GM03348 (cell line): ENCODE data around the gene BORCS5.
A peak's percentile ranks its signal among the peaks of the same experiment; 100 is the strongest.
"Not testable (repeated sequence)": the region's sequence is repeated elsewhere in the genome, so short reads cannot be mapped to it uniquely, and the experiment has no call there.

Experiments
- DNase-seq: peaks from one replicate; pipeline ENCODE4 v3.0.0; 2012; ENCODE audit warnings: low spot score

BORCS5 gene

DNA sequence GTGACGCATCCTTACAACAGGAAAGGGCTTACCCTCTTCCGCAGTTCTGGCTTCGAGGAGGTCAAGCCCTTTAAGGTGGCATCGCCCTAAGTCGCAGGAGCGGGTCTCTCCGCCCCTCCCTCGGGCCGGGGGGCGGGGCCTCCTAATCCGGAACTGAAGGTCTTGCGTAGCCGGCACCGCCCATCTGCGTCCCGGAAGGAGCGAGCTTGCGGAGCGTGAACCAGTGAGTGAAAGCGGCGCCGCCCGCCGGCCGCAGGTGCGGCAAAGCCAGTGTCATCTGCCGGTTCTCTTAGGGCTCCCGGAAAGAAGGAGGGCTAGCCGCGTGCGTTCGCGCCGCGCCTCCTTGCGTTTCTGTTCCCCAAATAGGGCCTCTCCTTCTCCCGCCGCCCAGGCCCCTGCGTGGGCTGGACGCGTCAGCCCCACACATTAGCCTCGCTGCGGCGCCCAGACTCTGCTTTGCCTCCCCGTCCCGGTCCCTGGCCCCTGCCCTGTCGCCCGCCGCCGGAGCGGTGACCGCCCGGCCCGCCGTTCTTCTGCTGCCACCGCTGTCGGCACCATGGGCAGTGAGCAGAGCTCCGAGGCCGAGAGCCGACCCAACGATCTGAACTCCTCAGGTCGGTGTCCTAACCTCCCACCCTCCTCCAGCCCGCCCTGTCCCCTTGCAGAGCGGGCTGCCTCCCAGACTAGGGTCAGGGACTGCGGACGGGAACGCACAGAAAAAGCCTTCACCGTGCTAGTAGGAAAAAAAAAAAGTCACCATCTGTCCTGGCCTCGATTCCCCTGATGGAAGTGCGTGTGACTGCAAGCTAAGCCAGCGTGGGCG is at the start of gene BORCS5:
Gene BORCS5 (plus strand): TSS at position 183 of the 823 bp plus-strand sequence. CDS start 374 bp downstream, at position 557.
- DNase-seq, result peak; percentile 97

DNA sequence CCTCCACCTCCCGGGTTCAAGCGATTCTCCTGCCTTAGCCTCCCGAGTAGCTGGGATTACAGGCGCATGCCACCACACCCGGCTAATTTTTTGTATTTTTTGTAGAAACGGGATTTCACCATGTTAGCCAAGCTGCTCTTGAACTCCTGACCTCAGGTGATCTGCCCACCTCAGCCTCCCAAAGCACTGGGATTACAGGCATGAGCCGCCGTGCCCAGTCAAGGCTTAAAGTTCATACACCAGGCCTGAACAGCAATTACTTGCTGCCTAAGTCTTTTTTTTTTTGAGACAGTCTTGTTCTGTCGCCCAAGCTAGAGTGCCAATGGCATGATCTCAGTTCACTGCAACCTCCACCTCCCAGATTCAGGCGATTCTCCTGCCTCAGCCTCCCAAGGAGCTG is 46.2 kb upstream of the BORCS5 start:
- not testable (repeated sequence) for DNase-seq

DNA sequence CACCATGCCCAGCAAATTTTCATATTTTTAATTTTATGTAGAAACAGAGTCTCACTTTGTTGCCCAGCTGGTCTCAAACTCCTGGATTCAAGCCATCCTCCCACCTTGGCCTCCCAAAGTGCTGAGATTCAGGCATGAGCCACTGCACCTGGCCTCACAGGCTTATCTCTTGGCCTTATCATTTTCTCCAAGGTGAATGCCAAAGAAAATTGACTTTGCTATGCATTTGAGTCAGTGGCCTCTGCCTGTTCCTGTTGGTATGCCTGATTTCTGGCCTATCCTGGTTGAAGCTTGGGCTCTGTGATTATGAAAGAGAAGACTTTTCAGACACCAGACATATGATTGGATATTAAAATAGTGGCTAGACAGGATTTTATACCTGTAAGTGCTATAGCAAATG is 41.0 kb upstream of the BORCS5 start:
- no peak for DNase-seq

DNA sequence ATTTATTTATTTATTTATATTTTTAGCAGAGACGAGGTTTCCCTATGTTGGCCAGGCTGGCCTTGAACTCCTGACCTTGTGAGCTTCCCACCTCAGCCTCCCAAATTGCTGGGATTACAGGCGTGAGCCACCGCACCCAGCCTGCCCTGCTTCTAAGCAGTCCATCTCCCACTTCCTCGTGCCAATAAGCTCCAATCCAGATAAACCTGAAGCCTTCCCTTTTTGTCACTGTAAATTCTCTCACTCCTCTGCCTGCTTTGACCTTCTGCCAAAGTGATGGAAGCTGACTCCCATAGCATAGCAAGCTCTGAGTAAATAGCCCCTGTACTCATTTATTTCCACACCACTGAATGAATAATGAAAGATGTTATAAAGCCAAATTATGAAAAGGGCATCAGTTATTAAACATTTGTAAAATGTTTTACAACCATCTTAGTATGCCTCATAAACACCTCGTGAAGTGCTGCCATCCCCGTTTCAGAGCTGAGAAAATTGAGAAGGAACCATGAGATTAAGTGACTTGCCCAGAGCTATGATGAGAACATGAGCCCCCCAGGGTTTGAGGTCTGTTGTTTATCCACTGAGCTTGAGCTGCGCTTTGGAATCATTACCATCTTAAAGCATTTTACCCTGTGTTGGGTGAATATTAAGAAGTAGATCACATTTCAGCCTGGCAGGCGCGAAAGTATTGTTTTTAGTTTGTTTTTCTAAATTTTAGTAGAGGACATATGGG is 37.3 kb upstream of the BORCS5 start:
- DNase-seq, result no peak

DNA sequence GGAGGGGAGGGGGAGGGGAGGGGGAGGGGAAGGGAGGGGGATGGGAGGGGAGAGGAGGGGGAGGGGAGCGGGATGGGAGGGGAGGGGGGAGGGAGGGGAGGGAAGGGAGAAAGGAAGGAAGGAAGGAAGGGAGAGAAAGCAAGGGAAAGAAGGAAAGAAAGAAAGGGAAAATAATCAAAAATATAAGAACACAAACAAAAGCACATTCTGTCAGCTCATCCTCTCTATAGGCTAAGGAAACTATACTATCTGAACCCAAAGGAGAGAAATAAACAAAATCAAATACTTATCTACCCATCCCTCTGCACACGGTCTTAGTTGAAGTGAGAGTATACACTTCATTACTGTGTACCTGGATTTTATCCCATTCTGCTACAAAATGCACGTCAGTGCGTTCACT is 33.8 kb upstream of the BORCS5 start:
- no peak for DNase-seq

DNA sequence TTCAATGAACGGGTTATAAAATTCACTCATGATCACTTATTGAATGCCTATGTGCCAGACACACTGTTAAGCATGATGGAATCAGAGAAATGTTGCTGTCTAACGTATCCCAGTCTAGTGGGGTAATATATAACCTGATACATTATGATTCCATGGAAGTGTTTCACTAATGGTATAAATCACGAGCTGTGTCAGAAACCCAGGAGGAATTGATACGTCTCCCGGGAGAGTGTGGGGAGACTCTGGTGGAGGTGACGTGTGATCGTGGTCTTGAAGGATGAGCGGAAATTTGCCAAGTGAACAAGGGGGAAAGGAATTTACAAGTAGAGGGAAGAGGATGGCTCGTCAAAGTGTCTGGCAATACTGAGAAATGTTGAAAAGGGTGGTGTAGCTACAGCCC is 33.3 kb upstream of the BORCS5 start:
- no peak for DNase-seq

DNA sequence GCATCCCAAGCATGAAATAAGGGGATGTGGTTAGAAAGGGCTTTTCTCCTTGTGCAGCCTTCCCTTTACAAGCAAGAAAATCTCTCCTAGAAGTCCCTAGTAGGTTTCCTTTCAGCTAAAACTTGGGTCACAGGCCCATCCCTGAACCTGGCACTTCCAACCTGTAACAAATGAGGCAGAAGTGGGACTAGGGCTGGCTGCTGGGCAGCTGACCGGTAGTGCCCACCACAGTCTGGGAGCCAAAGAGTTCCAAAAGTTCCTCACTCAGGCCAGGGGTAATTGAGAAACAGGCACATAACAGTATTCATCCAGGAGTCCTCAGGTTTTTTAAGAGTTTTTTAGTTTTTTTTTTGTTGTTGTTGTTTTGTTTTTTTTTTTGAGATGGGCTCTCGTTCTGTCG is 30.6 kb upstream of the BORCS5 start:
- DNase-seq, result no peak

DNA sequence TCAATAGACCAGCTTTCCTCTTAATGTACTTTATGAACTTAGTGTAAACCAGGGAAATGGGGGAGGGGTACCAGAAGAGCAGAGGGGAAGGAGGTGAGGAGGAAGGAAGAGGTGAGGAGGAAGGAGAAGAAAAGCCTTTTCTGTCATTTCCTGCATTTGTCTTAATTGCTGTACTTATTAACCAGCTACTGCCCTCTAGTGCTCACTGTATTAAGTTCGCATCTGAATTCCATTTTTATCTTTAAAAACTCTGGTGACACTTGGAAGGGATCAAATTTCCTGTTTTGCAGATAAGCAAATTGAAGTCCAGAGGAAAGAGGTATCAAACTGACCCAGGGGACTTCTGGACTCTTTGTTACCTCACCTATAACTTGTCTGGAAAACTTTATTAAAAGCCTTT is 29.1 kb upstream of the BORCS5 start:
- peak; percentile 70 for DNase-seq

DNA sequence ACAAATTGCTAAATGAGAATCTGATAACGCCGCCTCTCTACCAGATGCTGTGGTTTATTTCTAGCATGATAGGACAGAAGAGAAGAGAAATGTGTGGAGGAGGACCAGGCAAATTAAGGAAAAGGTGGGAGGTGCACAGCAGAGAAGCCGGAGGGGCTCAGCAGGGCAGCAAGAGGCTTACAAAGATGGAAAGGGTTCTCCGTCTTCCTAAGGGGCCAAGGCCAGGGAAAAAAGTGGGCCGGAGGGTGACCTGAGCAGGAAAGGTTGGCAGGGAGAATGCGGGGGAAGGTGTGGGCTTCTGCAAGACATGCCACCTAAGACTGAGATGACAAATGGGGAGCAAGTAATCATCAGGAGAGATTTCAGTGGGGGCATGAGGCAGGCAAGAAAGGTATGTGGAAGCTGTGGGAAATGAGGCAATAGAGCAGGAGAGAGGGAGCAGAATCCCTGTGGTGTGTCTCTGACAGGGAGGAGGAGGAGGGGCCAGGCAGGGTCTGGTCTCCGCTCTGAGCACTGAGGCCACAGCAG is 25.6 kb upstream of the BORCS5 start:
- DNase-seq, result no peak

DNA sequence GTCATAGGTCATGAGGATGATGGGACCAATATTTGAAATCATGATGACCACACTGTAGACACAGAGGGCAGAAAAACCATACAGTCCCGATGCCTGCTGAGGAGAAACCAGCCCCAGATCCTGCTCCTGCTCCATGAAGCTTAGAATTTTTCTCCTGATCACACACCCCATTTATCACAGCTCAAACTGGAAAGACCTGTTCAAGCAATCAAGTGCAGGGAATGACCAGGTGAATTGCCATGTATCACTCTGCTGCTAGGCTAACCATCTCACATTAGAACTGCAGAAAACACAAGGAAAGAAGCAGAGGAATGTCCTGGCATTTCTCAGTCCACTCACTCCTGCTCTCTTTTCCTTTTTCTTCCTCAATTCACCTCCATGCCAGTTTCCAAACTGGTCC is 25.0 kb upstream of the BORCS5 start:
- no peak for DNase-seq

DNA sequence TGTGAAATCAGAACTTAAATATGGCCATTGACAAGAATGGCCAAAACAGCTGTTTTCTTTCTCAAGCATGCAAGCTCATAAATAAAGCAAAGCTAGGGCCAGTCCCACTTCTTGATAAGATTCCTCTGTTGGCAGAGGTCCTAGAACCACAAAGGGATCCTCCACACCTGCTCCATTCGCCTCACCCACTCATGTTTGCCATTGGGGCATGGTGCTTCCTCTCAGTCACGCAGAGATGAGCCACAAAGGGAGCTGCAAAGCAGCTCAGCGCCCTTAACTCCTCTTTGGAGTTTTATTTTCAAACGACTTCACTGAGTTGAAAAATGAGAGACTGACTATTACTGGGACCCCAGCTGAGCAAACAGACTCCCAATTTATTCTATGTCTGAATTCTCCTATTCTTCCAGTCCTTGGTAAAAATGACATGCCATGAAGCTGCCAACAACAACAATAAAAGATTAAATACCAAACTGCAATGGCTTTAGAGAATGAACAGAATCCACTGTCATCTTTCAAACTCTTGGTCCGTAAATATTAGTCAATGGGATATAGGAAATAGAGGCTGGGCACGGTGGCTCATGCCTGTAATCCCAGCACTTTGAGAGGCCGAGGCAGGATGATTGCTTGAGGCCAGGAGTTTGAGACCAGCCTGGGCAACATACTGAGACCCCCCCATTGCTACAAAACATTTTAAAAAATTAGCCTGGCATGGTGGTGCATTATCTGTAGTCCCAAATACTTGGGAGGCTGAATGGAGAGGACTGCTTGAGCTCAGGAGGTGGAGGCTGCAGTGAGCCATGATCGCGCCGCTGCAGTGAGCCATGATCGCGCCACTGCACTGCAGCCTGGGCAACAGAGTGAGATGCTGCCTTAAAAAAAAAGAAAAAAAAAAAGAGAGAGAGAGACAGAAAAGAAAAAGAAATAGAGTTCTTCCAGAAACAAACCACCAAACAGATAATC is 23.2 kb upstream of the BORCS5 start:
- DNase-seq, result no peak

DNA sequence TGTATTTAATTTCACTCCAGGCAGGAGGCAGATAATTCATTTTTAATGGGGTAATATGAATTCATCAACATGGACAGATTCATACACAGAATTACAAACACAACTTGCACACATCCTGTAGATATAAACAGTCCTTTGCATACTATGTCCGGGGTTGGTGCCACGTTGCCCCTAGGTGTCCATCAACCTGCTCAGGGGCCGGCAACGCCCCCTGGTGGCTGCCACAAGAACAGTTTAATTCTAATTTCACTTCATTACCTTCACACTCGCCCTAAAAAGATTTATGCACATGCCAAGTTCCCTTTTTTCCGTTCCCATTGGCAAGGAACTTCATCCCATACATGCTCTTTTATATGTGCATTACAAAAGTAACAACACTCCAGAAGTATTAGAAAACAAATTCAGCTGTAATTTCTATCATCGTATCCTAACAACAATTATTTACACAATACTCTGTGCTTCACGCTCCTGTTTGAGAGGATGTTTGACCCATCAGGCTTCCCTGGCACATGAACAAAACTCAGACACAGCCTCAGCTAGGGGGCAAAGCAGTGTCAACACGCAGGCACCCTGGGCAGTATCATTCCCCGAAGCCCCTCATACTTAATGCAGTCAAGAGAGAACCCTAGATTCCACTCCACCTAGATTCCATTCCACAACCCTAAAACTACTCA is 22.4 kb upstream of the BORCS5 start:
- DNase-seq, result peak; percentile 83

DNA sequence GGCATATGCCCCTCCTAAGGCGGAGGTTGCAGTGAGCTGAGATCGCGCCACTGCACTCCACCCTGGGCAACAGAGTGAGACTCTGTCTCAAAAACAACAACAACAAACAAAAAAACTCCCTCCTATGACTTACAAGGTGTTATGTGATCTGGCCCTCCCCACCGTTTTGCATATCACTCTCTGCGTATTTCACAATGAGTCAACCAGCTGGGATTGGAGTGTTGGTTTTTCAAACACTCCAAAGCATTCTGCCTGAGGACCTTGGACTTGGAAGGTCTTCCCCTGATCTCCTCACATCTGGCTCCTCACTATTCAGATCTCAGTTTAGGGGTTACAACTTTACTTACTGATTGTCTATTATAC is 20.8 kb upstream of the BORCS5 start:
- DNase-seq, result no peak

DNA sequence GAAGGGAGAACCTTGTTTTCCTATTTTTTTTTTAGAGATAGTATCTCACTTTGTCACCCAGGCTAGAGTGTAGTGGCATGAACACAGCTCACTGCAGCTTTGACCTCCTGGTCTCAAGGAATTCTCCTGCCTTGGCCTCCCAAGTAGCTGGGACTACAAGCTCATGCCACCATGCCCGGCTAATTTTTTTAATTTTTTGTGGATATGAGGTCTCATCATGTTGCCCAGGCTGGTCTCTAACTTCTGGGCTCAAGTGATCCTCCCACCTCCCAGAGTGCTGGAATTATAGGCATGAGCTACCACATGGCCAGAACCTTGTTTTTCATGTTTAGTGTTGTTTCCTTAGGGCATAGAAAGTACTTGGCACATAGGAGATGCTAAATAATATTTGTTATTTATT is 20.4 kb upstream of the BORCS5 start:
- no peak for DNase-seq

DNA sequence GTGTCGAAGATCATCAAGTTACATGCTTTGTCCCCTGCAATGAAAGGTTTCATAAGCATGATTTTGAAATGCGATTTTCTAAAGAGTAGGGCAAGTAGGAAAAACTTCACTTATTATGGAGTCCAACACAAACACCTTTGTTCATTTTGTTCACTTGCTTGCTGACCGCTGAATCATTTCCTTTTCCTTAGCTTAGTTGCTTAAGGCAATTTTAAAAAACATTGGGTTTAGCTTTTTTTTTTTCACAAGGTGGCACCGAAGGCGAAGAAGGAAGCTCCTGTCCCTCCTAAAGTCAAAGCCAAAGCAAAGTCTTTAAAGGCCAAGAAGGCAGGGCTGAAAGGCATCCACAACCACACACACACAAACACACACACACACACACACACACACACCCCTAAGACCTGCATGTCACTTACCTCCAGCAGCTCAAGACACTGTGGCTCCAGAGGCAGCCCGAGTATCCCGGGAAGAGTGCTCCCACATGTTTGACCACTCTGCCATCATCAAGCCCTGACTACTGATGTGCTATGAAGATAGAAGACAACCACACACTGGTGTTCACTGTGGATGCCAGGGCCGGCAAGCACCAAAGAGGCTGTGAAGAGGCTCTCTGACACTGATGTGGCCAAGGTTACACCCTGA is 18.2 kb upstream of the BORCS5 start:
- DNase-seq, result no peak

DNA sequence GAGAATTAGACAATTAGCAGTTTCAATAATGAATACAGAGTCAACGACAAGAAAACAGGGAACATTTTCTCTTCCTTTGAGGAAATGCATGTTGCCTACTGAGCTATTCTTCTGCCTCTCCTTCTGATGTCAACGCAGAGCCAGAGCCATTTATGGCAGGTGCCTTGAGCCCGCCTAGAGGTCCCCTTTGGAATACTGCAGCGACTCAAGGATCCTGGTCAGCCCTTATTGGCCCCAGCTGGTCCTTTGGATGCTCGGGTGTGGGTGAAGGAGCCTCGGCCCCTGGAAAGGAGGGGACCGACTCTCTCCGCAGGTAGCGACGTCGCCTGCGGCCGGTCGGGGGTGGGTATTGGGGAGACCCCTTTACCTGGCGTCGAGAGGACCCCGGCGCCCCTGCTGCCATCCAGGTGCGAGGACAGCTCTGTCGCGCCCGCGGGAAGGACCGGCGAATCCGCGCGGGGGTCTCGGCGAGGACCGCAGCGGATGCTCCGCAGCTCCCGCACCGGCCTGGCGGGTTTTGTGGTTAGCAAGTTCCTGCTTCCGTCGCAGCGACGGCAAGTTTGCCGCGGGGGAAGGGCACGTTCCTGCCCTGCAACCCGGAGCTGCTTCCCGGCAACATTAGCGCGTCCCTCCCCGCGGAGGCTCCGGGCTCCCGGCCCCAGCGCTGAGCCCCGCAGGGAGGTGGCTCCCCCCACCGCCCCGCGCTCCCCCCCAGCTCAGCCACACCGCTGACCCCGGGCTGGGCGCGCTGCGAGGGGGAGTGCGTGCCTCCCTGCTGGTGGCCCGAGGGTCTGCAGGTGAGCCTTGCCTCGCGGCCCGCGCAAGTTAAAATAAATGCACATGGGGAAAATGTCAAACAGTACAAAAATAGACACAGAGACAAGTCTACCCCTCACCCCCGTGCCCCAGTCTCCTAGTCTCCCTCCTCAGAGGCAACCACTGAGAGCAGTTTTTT is 6.9 kb upstream of the BORCS5 start, which contains the start of gene MANSC1:
Gene MANSC1 (minus strand): TSS at position 532 of the 955 bp plus-strand sequence. CDS start 6,928 bp downstream, outside the sequence.
- DNase-seq, result peak; percentile 82

DNA sequence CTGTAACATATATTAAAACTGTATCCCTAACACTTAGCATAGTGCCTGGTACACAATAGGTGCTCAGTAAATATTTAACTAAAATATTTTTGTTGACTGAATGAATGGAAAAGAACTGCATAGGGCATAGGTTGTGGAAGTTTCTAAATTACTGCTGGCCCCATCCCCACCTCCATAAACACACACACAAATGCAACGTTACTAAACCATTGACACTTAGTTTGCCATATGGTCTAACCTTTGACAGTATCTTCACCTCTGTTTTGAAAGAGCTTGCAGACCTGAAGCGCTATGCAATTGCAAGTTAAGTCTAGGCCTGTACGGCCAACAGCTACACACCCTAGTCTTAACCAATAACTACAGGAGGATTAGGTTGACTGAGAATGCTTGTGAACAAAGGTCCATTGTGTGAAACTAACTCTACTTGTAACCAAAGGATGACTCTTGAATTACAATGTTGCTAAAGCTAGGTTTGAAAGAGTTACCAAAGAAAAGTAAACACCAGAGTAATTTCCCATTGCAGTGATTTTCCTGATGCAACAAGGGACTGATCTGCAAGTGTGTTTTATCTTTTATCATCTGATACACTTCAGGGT is 5.9 kb upstream of the BORCS5 start:
- DNase-seq, result no peak

DNA sequence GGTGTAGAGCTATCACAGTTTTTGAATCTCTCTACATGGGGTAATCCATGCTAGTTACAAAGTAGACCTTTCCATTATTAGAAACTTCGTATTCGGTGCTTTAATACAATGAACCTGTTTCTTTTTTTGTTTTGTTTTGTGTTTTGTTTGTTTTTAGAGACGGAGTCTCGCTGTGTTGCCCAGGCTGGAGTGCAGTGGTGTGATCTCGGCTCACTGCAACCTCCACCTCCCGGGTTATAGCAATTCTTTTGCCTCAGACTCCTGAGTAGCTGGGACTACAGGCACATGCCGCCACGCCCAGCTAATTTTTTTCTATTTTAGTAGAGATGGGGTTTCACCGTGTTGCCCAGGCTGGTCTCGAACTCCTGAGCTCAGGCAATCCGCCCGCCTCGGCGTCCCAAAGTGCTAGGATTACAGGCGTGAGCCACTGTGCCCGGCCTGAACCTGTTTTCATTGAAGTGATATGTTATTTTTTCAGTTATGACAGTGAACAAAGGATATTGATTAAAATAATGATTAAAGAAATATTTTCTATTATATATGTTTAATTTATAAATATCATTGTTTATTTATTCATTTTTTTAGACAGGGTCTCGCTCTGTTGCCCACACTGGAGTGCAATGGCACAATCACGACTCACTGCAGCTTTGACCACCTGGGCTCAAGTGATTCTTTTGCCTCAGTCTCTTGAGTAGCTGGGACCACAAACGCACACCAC is 5.3 kb upstream of the BORCS5 start:
- not testable (repeated sequence) for DNase-seq

DNA sequence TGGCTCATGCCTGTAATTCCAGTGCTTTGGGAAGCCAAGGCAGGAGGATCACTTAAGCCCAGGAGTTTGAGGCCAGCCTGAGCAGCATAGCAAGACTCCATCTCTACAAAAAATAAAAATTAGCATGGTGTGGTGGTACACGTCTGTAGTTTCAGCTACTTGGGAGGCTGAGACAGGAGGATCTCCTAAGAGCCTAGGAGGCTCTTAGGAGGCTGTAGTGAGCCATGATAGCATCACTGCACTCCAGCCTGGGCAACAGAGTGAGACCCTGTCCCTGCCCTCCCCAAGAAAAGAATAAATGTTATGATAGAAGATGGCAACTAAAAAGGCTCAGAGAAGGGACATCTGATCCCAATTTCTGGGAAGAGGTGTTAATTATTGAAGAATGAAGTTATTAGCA is 3.6 kb upstream of the BORCS5 start:
- no peak for DNase-seq
